DND-41 (cell line): ENCODE results near the gene SEPTIN6.

Experiments
- EZH2 ChIP-seq: IDR thresholded peaks from 3 replicates; pipeline ENCODE4 v1.6.1; 2012; ENCODE audit warnings: borderline replicate concordance, low read depth, mild to moderate bottlenecking, moderate library complexity, low read length, inconsistent platforms; ENCODE audit not compliant: severe bottlenecking
- TF ChIP-seq, protein P1 (sequence below): IDR thresholded peaks from 2 replicates; pipeline ENCODE4 v1.5.1; 2012; ENCODE audit warnings: borderline replicate concordance, low read length, moderate library complexity, mild to moderate bottlenecking; ENCODE audit not compliant: poor library complexity, severe bottlenecking; ENCODE audit errors: extremely low read depth

GRCh38 chrX:119646515-119646914 lies 46.5 kb downstream of the SEPTIN6 start:
- TF ChIP-seq, protein P1, sequence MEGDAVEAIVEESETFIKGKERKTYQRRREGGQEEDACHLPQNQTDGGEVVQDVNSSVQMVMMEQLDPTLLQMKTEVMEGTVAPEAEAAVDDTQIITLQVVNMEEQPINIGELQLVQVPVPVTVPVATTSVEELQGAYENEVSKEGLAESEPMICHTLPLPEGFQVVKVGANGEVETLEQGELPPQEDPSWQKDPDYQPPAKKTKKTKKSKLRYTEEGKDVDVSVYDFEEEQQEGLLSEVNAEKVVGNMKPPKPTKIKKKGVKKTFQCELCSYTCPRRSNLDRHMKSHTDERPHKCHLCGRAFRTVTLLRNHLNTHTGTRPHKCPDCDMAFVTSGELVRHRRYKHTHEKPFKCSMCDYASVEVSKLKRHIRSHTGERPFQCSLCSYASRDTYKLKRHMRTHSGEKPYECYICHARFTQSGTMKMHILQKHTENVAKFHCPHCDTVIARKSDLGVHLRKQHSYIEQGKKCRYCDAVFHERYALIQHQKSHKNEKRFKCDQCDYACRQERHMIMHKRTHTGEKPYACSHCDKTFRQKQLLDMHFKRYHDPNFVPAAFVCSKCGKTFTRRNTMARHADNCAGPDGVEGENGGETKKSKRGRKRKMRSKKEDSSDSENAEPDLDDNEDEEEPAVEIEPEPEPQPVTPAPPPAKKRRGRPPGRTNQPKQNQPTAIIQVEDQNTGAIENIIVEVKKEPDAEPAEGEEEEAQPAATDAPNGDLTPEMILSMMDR, result no peak
- no peak for TF ChIP-seq EZH2
